IMR-90 (cell line): ENCODE measurements around the gene NGB. TPM values are rescaled to one million over a fixed set of nuclear protein-coding genes. Genes with fewer than 3 reads are reported as not detected.

ENCODE experiments used
- ATAC-seq: fragments of 200-7000 bp; cut with Tn5 transposase; 2 replicates; pipeline ENCODE4 v1.9.1; 2020; ENCODE audit warnings: low read depth, mild to moderate bottlenecking, moderate library complexity
- BruUV-seq: library from RNA; stranded (reverse); fragments of 400-500 nt; replicated peaks from 2 replicates; lab custom pipeline; 2021; lab: Mats Ljungman, UMichigan
- CTCF ChIA-PET: fragments of 300-600 bp; formaldehyde crosslinking; extraction: SDS; loops from one replicate; lab custom pipeline; 2021; ENCODE audit warnings: antibody characterized with exemption; lab: Yijun Ruan, JAX
- POLR2A ChIA-PET: fragments of 300-600 bp; sonication (Branson Sonifier 250); formaldehyde crosslinking; loops from one replicate; lab custom pipeline; 2022; ENCODE audit warnings: antibody characterized with exemption; ENCODE audit not compliant: unreplicated experiment; lab: Charles Lee
- DNase-seq: peaks from one replicate; pipeline ENCODE4 v3.0.0; 2013
- H2AFZ ChIP-seq: replicated peaks from 2 replicates; pipeline ENCODE3; 2013; ENCODE audit warnings: low read length, mild to moderate bottlenecking; ENCODE audit not compliant: poor library complexity
- H2AK5ac ChIP-seq: 2 replicates; pipeline ENCODE4 v1.6.1; 2013; ENCODE audit warnings: low read depth, low read length, inconsistent platforms
- H2AK9ac ChIP-seq: replicated peaks from 2 replicates; pipeline ENCODE3; 2013; ENCODE audit warnings: mild to moderate bottlenecking, low read depth, low read length, moderate library complexity; ENCODE audit not compliant: poor library complexity
- H2BK120ac ChIP-seq: 2 replicates; pipeline ENCODE4 v1.6.1; 2013; ENCODE audit warnings: low read depth, low read length, inconsistent platforms
- H2BK15ac ChIP-seq: 3 replicates; pipeline ENCODE4 v1.6.1; 2013; ENCODE audit warnings: low read depth, low read length, inconsistent platforms
- H2BK20ac ChIP-seq: 2 replicates; pipeline ENCODE4 v1.6.1; 2013; ENCODE audit warnings: low read depth, mild to moderate bottlenecking, inconsistent platforms, low read length, moderate library complexity
- H2BK5ac ChIP-seq: 2 replicates; pipeline ENCODE4 v1.6.1; 2013; ENCODE audit warnings: mild to moderate bottlenecking, low read depth, low read length, inconsistent platforms; ENCODE audit not compliant: poor library complexity, severe bottlenecking
- H3K14ac ChIP-seq: replicated peaks from 2 replicates; pipeline ENCODE4 v1.6.1; 2013; ENCODE audit warnings: low read depth, low read length, inconsistent platforms
- H3K18ac ChIP-seq: 2 replicates; pipeline ENCODE4 v1.6.1; 2013; ENCODE audit warnings: low read depth, low read length, control low read depth
- H3K23ac ChIP-seq: 2 replicates; pipeline ENCODE4 v1.6.1; 2013; ENCODE audit warnings: low read depth, low read length, inconsistent platforms
- H3K27ac ChIP-seq: 2 replicates; pipeline ENCODE4 v1.5.1; 2013; ENCODE audit warnings: mild to moderate bottlenecking, control low read depth, low read length; ENCODE audit not compliant: insufficient read depth
- H3K27me3 ChIP-seq: 2 replicates; pipeline ENCODE4 v1.6.1; 2013; ENCODE audit warnings: low read length; ENCODE audit not compliant: control insufficient read depth, insufficient read depth
- H3K36me3 ChIP-seq: 2 replicates; pipeline ENCODE4 v1.6.1; 2013; ENCODE audit warnings: low read length, mixed read lengths; ENCODE audit not compliant: control insufficient read depth, insufficient read depth
- H3K4ac ChIP-seq: 2 replicates; pipeline ENCODE4 v1.6.1; 2013; ENCODE audit warnings: low read depth, low read length, inconsistent platforms
- H3K4me1 ChIP-seq: 2 replicates; pipeline ENCODE4 v1.6.1; 2013; ENCODE audit warnings: low read length, mixed read lengths; ENCODE audit not compliant: control insufficient read depth, insufficient read depth
- H3K4me2 ChIP-seq: 2 replicates; pipeline ENCODE4 v1.6.1; 2013; ENCODE audit warnings: low read depth, mild to moderate bottlenecking, control low read depth, low read length, moderate library complexity
- H3K4me3 ChIP-seq: 2 replicates; pipeline ENCODE4 v1.5.1; 2013; ENCODE audit warnings: low read depth, mild to moderate bottlenecking, control low read depth, low read length, moderate library complexity; ENCODE audit not compliant: insufficient read depth
- H3K56ac ChIP-seq: 2 replicates; pipeline ENCODE4 v1.6.1; 2013; ENCODE audit warnings: low read length, inconsistent platforms; ENCODE audit not compliant: insufficient read depth; ENCODE audit errors: extremely low read depth
- H3K79me1 ChIP-seq, 2 experiments: 2 replicates each; pipeline ENCODE4 v1.6.1; 2013; ENCODE audit warnings: low read length in 2 of 2, inconsistent platforms in 1 of 2, low read depth in 1 of 2
- H3K9ac ChIP-seq: 2 replicates; pipeline ENCODE4 v1.6.1; 2013; ENCODE audit warnings: low read depth, low read length, control low read depth
- H3K9me1 ChIP-seq: 2 replicates; pipeline ENCODE4 v1.6.1; 2013; ENCODE audit warnings: low read length, inconsistent platforms; ENCODE audit not compliant: insufficient read depth
- H3K9me3 ChIP-seq: 2 replicates; pipeline ENCODE4 v1.6.1; 2013; ENCODE audit warnings: low read length; ENCODE audit not compliant: control insufficient read depth, insufficient read depth
- H4K20me1 ChIP-seq: 2 replicates; pipeline ENCODE4 v1.6.1; 2013; ENCODE audit warnings: low read length, inconsistent platforms; ENCODE audit not compliant: insufficient read depth
- H4K5ac ChIP-seq: 2 replicates; pipeline ENCODE4 v1.6.1; 2013; ENCODE audit warnings: mild to moderate bottlenecking, low read depth, low read length, control low read depth
- H4K8ac ChIP-seq, 2 experiments: 2 replicates each; pipeline ENCODE4 v1.6.1; 2013; ENCODE audit warnings: low read depth in 2 of 2, low read length in 2 of 2, control low read depth in 1 of 2, inconsistent platforms in 1 of 2
- H4K91ac ChIP-seq: 2 replicates; pipeline ENCODE4 v1.6.1; 2013; ENCODE audit warnings: low read depth, low read length, inconsistent platforms; ENCODE audit not compliant: insufficient read depth
- CEBPB ChIP-seq: IDR thresholded peaks from 2 replicates; pipeline ENCODE4 v1.6.1; 2012; ENCODE audit warnings: low read depth, low read length, improper control_type of control experiment
- CHD1 ChIP-seq: IDR thresholded peaks from 2 replicates; pipeline ENCODE4 v1.6.1; 2012; ENCODE audit warnings: low read depth, low read length, improper control_type of control experiment
- FOS ChIP-seq: fragments of 150-350 bp; IDR thresholded peaks from 2 replicates; pipeline ENCODE4 v1.6.1; 2016; ENCODE audit warnings: low read depth, low read length
- MAFK ChIP-seq: IDR thresholded peaks from 2 replicates; pipeline ENCODE4 v1.6.1; 2012; ENCODE audit warnings: low read depth, low read length, improper control_type of control experiment
- MAZ ChIP-seq: IDR thresholded peaks from 2 replicates; pipeline ENCODE4 v1.6.1; 2012; ENCODE audit warnings: low read depth, mild to moderate bottlenecking, low read length, improper control_type of control experiment, moderate library complexity, borderline replicate concordance
- MXI1 ChIP-seq: IDR thresholded peaks from 2 replicates; pipeline ENCODE4 v1.6.1; 2012; ENCODE audit warnings: low read depth, mild to moderate bottlenecking, low read length, moderate library complexity, borderline replicate concordance
- NFE2L2 ChIP-seq: fragments of 150-350 bp; IDR thresholded peaks from 2 replicates; pipeline ENCODE4 v1.6.1; 2016; ENCODE audit warnings: low read depth, mild to moderate bottlenecking, low read length
- POLR2A ChIP-seq: IDR thresholded peaks from 2 replicates; pipeline ENCODE4 v1.6.1; 2012; ENCODE audit warnings: mild to moderate bottlenecking, low read depth, low read length
- RAD21 ChIP-seq: IDR thresholded peaks from 2 replicates; pipeline ENCODE4 v1.6.1; 2012; ENCODE audit warnings: low read length, improper control_type of control experiment
- RCOR1 ChIP-seq: IDR thresholded peaks from 2 replicates; pipeline ENCODE4 v1.6.1; 2012; ENCODE audit warnings: mild to moderate bottlenecking, low read length, improper control_type of control experiment; ENCODE audit not compliant: insufficient replicate concordance
- RFX5 ChIP-seq: IDR thresholded peaks from 2 replicates; pipeline ENCODE4 v1.8.0; 2012; ENCODE audit warnings: low read depth, mild to moderate bottlenecking, low read length, moderate library complexity
- SMC3 ChIP-seq: fragments of 150-350 bp; IDR thresholded peaks from 2 replicates; pipeline ENCODE4 v1.6.1; 2016; ENCODE audit warnings: low read depth, mild to moderate bottlenecking, antibody characterized with exemption, low read length, moderate library complexity
- WGBS, 2 experiments: methylation state at CpG; one replicate each; pipeline versions ENCODE4 v1.1.5 to v1.1.7; 2013; ENCODE audit warnings: missing lambda C conversion rate in 2 of 2; ENCODE audit not compliant: insufficient read length in 1 of 2; ENCODE audit errors: extremely low coverage in 2 of 2; 5-methylcytosine and 5-hydroxymethylcytosine counted together
- dilution Hi-C: fragments of 300-500 bp; cut with HindIII; formaldehyde crosslinking; loops from one replicate; pipeline ENCODE4 v1.14.3; 2018; ENCODE audit warnings: low sequenced_read_pairs; ENCODE audit not compliant: unreplicated experiment
- in situ Hi-C: fragments of 300-500 bp; cut with MboI; formaldehyde crosslinking; loops from 3 replicates; pipeline ENCODE4 v1.14.3; 2019; ENCODE audit warnings: low sequenced_read_pairs, inconsistent platforms, mixed read lengths
- intact Hi-C: fragments of 100-400 bp; cut with micrococcal nuclease; formaldehyde crosslinking; loops from 2 replicates; pipeline ENCODE4 v1.10.0; 2022
- polyA plus RNA-seq, 3 experiments: library from polyadenylated mRNA; depleted of rRNA; stranded (reverse); fragments of >200 nt; gene quantifications; 2 replicates each; pipeline ENCODE4 v1.2.3, GENCODE V29; 2012; ENCODE audit warnings: low replicate concordance in 1 of 3
- total RNA-seq: library from RNA; depleted of rRNA; stranded (reverse); fragments of >200 nt; gene quantifications from 2 replicates; pipeline ENCODE4 v1.2.3, GENCODE V29; 2012
- TF ChIP-seq, protein P1 (sequence below): fragments of 150-350 bp; IDR thresholded peaks from 2 replicates; pipeline ENCODE4 v1.6.1; 2017; ENCODE audit warnings: mild to moderate bottlenecking, antibody characterized with exemption, low read length, low read depth
- TF ChIP-seq, protein P2 (sequence below): conservative IDR thresholded peaks from 2 replicates; pipeline ENCODE4 v1.5.1; 2012; ENCODE audit warnings: mild to moderate bottlenecking, low read depth, low read length, improper control_type of control experiment
- TF ChIP-seq, protein P3 (sequence below): fragments of 150-350 bp; IDR thresholded peaks from 2 replicates; pipeline ENCODE4 v1.6.1; 2016; ENCODE audit warnings: low read depth, mild to moderate bottlenecking, low read length, moderate library complexity, borderline replicate concordance

NGB gene
- total and polyA plus RNA-seq, 2 of the 4 experiments (the other 2 are of a cell fraction) = not detected

DNA sequence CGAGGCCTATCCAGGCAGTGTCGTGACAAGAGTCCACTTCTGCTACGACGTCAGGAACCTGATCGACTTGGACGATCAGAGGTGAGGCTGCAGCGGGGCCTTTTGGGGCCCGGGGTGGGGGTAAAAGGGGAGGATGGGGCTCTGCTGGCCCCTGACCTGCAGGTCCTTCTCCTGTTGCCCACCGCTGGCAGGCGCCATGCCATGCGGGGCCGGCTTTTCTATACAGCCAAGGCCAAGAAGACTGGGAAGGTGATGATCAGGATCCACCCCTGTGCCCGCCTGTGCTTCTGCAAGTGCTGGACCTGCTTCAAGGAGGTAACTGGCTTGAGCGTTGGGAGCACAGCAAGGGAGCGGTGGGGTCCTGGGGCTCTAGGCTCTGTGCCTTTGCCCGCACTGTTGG is 31.6 kb downstream of the NGB start:
- 77% methylated on average over 7 of the region's 16 CpGs; no CpG with 5 or more reads in 1 of the 2 experiments for WGBS, 2 experiments

More for the DNA sequence above, 31.6 kb downstream of the NGB start:
- Histone ChIP-seq H3K79me1 (no peaks in the 10 kb centered on the region), H3K4me2 (no peak overlapping the region), H3K27ac (no peak overlapping the region), H3K23ac (no peak overlapping the region), H3K4ac (no peak overlapping the region), H3K9ac (no peak overlapping the region), H4K5ac (no peak overlapping the region), H3K4me3 (no peak overlapping the region), H3K56ac (no peak overlapping the region), H3K9me3 (no peaks in the 10 kb centered on the region), H3K4me1 (no peaks in the 10 kb centered on the region), H2BK15ac (no peak overlapping the region), H2BK120ac (no peak overlapping the region), H3K9me1 (peaks cover 3% of the 10 kb centered on the region; the same call in 1 of the 2 replicates), H2AK5ac (no peak overlapping the region), H3K14ac (no peak overlapping the region), H3K36me3 (no peaks in the 10 kb centered on the region), H2AFZ (no peak overlapping the region), H4K91ac (no peak overlapping the region), H3K27me3 (no peaks in the 10 kb centered on the region; the same call in 1 of the 2 replicates), H2BK20ac (no peak overlapping the region), H2BK5ac (no peak overlapping the region), H4K20me1 (no peaks in the 10 kb centered on the region), H4K8ac (no peak overlapping the region), H2AK9ac (no peak overlapping the region), H3K18ac (no peak overlapping the region)
- ATAC-seq (no peak), DNase-seq (no peak)
- TF ChIP-seq MAZ (no peak), FOS (no peak), RFX5 (no peak), RCOR1 (no peak), CEBPB (no peak), NFE2L2 (no peak), CHD1 (no peak), RAD21 (no peak), MXI1 (no peak), MAFK (no peak), POLR2A (no peak), SMC3 (no peak)
- TF ChIP-seq, protein P1, sequence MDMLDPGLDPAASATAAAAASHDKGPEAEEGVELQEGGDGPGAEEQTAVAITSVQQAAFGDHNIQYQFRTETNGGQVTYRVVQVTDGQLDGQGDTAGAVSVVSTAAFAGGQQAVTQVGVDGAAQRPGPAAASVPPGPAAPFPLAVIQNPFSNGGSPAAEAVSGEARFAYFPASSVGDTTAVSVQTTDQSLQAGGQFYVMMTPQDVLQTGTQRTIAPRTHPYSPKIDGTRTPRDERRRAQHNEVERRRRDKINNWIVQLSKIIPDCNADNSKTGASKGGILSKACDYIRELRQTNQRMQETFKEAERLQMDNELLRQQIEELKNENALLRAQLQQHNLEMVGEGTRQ = no peak
- TF ChIP-seq, protein P2, sequence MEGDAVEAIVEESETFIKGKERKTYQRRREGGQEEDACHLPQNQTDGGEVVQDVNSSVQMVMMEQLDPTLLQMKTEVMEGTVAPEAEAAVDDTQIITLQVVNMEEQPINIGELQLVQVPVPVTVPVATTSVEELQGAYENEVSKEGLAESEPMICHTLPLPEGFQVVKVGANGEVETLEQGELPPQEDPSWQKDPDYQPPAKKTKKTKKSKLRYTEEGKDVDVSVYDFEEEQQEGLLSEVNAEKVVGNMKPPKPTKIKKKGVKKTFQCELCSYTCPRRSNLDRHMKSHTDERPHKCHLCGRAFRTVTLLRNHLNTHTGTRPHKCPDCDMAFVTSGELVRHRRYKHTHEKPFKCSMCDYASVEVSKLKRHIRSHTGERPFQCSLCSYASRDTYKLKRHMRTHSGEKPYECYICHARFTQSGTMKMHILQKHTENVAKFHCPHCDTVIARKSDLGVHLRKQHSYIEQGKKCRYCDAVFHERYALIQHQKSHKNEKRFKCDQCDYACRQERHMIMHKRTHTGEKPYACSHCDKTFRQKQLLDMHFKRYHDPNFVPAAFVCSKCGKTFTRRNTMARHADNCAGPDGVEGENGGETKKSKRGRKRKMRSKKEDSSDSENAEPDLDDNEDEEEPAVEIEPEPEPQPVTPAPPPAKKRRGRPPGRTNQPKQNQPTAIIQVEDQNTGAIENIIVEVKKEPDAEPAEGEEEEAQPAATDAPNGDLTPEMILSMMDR = no peak
- TF ChIP-seq, protein P3, sequence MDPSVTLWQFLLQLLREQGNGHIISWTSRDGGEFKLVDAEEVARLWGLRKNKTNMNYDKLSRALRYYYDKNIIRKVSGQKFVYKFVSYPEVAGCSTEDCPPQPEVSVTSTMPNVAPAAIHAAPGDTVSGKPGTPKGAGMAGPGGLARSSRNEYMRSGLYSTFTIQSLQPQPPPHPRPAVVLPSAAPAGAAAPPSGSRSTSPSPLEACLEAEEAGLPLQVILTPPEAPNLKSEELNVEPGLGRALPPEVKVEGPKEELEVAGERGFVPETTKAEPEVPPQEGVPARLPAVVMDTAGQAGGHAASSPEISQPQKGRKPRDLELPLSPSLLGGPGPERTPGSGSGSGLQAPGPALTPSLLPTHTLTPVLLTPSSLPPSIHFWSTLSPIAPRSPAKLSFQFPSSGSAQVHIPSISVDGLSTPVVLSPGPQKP = no peak
- POLR2A ChIA-PET = no interaction called here
- no TSS peak for BruUV-seq
- in situ Hi-C loops (no loop called here), dilution Hi-C loops (no loop called here), intact Hi-C loops (no loop called here)
- CTCF ChIA-PET = no interaction called here
